GM12801 (cell line): ENCODE measurements around the gene BSDC1.

Experiments
- CTCF ChIP-seq: IDR thresholded peaks from one replicate; pipeline ENCODE4 v1.5.1; 2011; ENCODE audit warnings: control low read depth; ENCODE audit not compliant: insufficient read length; ENCODE audit errors: extremely low read depth

The BSDC1 gene

DNA sequence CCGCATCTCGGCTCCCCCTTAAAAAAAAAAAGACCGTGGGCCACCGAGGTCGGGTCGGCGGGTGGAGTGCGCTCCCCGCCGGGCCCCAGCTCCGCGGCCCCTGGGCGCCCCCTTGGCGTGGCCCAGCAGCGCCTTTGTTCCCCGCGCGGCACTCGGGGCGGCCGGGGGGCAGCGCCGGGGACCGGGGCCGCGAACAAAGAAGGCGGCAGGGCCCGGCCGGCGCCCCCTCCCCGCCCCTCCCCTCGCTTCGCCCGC is 58.8 kb downstream of the BSDC1 start:
- TF ChIP-seq CTCF = no peak

DNA sequence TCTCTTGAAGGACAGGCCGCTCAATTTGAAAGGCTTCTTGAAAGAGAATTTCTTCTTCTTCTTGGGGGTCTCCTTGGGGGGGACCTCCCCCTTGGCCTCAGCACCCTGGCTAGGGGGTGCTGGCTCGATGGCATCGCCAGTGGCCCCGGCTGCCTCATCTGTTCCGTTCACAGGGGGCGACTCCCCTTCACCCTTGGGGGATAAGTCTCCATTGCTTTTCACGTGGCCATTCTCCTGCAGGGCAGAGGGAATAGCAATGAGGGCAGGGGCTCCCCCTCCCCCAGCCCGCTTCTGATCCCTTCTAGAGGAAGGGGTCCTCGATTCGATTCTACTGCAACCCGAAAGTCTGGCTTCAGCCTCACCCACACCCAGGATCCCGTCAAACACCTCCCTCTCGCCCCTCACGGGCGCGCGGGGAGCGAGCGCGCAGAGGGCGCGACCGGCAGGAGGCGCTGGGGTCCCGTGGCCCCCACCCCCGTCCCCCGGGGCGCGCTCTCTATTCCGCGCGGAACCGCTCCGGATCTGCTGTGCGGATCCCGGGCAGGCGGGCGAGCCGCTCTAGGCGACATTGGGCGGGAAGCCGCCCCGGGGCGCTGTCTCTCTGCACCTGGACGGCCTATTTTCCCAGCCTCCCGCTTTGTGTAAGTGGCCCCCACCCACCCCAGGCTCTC is 59.2 kb downstream of the BSDC1 start:
- no peak for TF ChIP-seq CTCF

GRCh38 chr1:32334274-32334861 is 59.9 kb downstream of the BSDC1 start:
- TF ChIP-seq CTCF = no peak

DNA sequence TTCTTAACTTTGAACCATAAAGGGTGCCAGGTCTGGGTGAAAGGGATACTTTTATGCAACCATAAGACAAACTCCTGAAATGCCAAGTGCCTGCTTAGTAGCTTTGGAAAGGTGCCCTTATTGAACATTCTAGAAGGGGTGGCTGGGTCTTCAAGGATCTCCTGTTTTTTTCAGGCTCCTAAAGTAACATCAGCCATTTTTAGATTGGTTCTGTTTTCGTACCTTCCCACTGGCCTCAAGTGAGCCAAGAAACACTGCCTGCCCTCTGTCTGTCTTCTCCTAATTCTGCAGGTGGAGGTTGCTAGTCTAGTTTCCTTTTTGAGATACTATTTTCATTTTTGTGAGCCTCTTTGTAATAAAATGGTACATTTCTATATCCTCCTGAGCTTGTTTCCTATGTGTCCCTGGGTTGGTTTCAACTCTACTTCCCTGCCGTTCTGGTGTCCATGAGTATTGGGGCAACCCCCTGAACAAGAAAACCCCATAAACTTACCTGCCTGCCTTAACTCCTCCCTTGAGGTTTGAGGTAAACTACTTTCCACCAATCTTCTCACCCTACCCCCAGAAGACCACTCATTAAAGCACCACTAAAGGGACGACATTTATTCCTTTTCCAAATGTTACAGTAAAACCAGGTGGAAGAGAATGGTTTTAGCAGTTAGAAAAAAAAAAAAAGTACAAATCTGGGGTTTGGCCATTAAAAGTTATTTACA is 60.8 kb downstream of the BSDC1 start:
- TF ChIP-seq CTCF = no peak

DNA sequence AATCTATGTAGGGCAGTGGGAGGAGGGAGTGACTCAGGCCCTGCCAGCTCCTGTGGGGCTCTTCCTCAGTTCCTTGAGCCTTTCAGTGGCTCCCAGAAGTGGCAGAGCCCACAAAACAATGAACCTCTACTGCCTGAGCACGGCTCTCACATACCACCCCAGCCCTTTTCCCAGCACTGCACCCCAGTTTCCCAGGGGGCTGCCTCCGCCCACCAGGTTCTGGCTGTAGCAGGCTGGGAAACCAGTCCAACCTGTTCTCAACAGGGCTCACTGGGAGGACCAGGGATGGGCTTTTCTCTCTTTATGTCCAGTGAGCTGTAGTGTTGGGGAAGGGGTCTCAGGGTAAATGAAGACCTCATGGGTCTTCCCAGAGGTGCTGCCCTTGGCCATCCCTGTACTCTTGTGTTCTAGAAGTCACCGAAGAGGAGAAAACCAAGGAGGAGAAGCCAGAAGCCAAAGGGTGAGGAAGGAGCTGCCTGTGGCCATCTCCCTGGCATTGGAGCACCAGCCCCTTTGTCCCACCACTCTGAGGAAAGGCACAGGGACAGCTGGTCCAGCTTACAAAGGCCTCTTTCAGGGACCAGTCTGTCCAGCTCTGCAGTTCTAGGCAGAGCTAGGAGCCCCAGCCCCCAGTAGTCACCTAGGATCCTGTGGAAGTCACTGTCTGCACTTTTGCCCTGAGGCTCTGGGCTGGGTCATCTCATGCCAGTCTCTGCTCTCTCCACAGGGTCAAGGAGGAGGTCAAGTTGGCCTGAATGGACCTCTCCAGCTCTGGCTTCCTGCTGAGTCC is 61.8 kb downstream of the BSDC1 start:
- no peak for TF ChIP-seq CTCF

- TF ChIP-seq CTCF = no peak
These were observed 62.7 kb downstream of the BSDC1 start for GRCh38 chr1:32331549-32331948.

DNA sequence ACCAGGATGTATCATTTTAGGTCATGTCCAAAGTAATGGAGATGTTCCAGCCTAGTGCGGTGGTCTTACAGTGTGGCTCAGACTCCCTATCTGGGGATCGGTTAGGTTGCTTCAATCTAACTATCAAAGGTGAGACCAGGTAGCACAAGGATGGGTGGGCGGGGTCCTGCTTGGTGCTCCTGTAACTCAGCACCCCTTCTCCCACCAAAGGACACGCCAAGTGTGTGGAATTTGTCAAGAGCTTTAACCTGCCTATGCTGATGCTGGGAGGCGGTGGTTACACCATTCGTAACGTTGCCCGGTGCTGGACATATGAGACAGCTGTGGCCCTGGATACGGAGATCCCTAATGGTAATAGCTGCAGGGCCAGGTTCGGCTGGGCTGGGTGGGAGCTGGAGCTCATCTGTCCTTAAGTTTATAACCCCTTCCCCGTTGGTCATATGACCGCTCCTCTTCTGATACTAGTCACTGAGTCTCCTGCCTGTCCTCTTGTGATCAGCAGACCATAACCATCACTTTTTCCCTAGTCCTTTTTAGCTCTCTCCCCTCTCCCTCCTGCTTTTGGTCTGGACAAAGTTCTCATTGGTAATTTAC is 63.6 kb downstream of the BSDC1 start:
- no peak for TF ChIP-seq CTCF
